Measurements from ENCODE around the gene KATNBL1.
"Not testable (repeated sequence)": the region's sequence is repeated elsewhere in the genome, so short reads cannot be mapped to it uniquely, and the experiment has no call there.

The KATNBL1 gene

GRCh38 chr15:34203305-34203704, 6.6 kb downstream of the KATNBL1 start:
- DNase-seq (ENCODE audit: low read depth in 1 of 2, low spot score in 1 of 2), result no peak
- Histone ChIP-seq H3K27me3 (ENCODE audit: insufficient read depth, poor library complexity, severe bottlenecking) (no peaks in the 10 kb centered on the region), H3K27ac (replicated peaks) (no peak overlapping the region), H3K4me3 (replicated peaks; ENCODE audit: insufficient read depth, low read length) (no peak overlapping the region)
- TF ChIP-seq, protein P1, sequence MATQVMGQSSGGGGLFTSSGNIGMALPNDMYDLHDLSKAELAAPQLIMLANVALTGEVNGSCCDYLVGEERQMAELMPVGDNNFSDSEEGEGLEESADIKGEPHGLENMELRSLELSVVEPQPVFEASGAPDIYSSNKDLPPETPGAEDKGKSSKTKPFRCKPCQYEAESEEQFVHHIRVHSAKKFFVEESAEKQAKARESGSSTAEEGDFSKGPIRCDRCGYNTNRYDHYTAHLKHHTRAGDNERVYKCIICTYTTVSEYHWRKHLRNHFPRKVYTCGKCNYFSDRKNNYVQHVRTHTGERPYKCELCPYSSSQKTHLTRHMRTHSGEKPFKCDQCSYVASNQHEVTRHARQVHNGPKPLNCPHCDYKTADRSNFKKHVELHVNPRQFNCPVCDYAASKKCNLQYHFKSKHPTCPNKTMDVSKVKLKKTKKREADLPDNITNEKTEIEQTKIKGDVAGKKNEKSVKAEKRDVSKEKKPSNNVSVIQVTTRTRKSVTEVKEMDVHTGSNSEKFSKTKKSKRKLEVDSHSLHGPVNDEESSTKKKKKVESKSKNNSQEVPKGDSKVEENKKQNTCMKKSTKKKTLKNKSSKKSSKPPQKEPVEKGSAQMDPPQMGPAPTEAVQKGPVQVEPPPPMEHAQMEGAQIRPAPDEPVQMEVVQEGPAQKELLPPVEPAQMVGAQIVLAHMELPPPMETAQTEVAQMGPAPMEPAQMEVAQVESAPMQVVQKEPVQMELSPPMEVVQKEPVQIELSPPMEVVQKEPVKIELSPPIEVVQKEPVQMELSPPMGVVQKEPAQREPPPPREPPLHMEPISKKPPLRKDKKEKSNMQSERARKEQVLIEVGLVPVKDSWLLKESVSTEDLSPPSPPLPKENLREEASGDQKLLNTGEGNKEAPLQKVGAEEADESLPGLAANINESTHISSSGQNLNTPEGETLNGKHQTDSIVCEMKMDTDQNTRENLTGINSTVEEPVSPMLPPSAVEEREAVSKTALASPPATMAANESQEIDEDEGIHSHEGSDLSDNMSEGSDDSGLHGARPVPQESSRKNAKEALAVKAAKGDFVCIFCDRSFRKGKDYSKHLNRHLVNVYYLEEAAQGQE (IDR thresholded peaks at IDR 0.05; ENCODE audit: insufficient replicate concordance, low read depth), result no peak
- TF ChIP-seq, protein P2, sequence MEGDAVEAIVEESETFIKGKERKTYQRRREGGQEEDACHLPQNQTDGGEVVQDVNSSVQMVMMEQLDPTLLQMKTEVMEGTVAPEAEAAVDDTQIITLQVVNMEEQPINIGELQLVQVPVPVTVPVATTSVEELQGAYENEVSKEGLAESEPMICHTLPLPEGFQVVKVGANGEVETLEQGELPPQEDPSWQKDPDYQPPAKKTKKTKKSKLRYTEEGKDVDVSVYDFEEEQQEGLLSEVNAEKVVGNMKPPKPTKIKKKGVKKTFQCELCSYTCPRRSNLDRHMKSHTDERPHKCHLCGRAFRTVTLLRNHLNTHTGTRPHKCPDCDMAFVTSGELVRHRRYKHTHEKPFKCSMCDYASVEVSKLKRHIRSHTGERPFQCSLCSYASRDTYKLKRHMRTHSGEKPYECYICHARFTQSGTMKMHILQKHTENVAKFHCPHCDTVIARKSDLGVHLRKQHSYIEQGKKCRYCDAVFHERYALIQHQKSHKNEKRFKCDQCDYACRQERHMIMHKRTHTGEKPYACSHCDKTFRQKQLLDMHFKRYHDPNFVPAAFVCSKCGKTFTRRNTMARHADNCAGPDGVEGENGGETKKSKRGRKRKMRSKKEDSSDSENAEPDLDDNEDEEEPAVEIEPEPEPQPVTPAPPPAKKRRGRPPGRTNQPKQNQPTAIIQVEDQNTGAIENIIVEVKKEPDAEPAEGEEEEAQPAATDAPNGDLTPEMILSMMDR (IDR thresholded peaks at IDR 0.05; ENCODE audit: insufficient read depth, low read length), result no peak
- TF ChIP-seq POLR2AphosphoS5 (IDR thresholded peaks at IDR 0.05; ENCODE audit: low read depth) (no peak), SPI1 (IDR thresholded peaks at IDR 0.05; ENCODE audit: borderline replicate concordance, low read depth) (no peak), GABPA (IDR thresholded peaks at IDR 0.05; ENCODE audit: low read depth) (no peak)

GRCh38 chr15:34193272-34193671, 16.6 kb downstream of the KATNBL1 start:
- not testable (repeated sequence) for H3K27ac ChIP-seq (replicated peaks); H3K4me3 ChIP-seq (replicated peaks; ENCODE audit: insufficient read depth, low read length); DNase-seq (ENCODE audit: low read depth in 1 of 2, low spot score in 1 of 2); H3K27me3 ChIP-seq (ENCODE audit: insufficient read depth, poor library complexity, severe bottlenecking)

- TF ChIP-seq GABPA (IDR thresholded peaks at IDR 0.05; ENCODE audit: low read depth) (no peak), POLR2AphosphoS5 (IDR thresholded peaks at IDR 0.05; ENCODE audit: low read depth) (no peak), SPI1 (IDR thresholded peaks at IDR 0.05; ENCODE audit: borderline replicate concordance, low read depth) (no peak)
- TF ChIP-seq, protein P2 (IDR thresholded peaks at IDR 0.05; ENCODE audit: insufficient read depth, low read length), result no peak
- TF ChIP-seq, protein P1 (IDR thresholded peaks at IDR 0.05; ENCODE audit: insufficient replicate concordance, low read depth), result no peak
- no peak overlapping the region for H3K27ac ChIP-seq (replicated peaks)
- no peak for DNase-seq (ENCODE audit: low read depth in 1 of 2, low spot score in 1 of 2)
- H3K27me3 ChIP-seq (ENCODE audit: insufficient read depth, poor library complexity, severe bottlenecking), result no peaks in the 10 kb centered on the region
- no peak overlapping the region for H3K4me3 ChIP-seq (replicated peaks; ENCODE audit: insufficient read depth, low read length)
Measured at GRCh38 chr15:34188711-34189110, 21.2 kb downstream of the KATNBL1 start.

DNA sequence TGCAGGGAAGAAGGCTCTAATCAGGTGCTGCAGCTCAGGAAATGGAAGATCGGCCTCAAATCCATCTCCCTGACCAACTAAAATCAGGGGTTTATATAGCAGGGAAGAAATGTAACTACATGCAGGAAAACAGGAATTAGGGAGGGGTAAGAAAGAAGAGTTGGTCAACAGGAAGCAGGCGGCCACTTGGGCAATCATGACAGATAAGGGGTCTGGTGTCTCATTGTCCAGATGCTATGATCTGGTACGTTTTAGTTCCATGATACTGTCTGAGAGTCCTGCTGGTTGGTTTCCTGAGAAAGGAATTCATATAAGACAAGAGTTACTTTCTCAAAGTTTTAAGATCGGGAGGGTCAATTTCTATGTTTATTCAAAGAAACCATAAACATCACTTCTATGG, 24.2 kb downstream of the KATNBL1 start:
- H3K27ac ChIP-seq (replicated peaks), result no peak overlapping the region
- no peak for TF ChIP-seq GABPA (IDR thresholded peaks at IDR 0.05; ENCODE audit: low read depth)
- TF ChIP-seq, protein P2 (IDR thresholded peaks at IDR 0.05; ENCODE audit: insufficient read depth, low read length), result no peak
- no peaks in the 10 kb centered on the region for H3K27me3 ChIP-seq (ENCODE audit: insufficient read depth, poor library complexity, severe bottlenecking)
- DNase-seq (ENCODE audit: low read depth in 1 of 2, low spot score in 1 of 2), result no peak
- no peak overlapping the region for H3K4me3 ChIP-seq (replicated peaks; ENCODE audit: insufficient read depth, low read length)
